Liver (tissue), 9 donors: ENCODE measurements around the gene ACP5. TPM values are rescaled to one million over a fixed set of nuclear protein-coding genes. Genes with fewer than 3 reads are reported as not detected.
"Not testable (repeated sequence)": the region's sequence is repeated elsewhere in the genome, so short reads cannot be mapped to it uniquely, and the experiment has no call there.

ENCODE experiments used
- DNase-seq: peaks from one replicate; pipeline ENCODE4 v3.0.0-alpha.2; 2017; ENCODE audit warnings: low spot score
- H3K27ac ChIP-seq, 2 donors: one replicate each; pipeline ENCODE4 v1.7.0; 2013; ENCODE audit warnings: inconsistent platforms in 2 of 2, low read length in 2 of 2, control low read depth in 1 of 2, low read depth in 1 of 2, mild to moderate bottlenecking in 1 of 2
- H3K27me3 ChIP-seq, 4 donors: one replicate each; pipeline versions ENCODE4 v1.6.1 to v1.7.0; 2013; ENCODE audit warnings: low read length in 3 of 4, inconsistent platforms in 1 of 4, mild to moderate bottlenecking in 1 of 4, moderate library complexity in 1 of 4; ENCODE audit not compliant: control insufficient read depth in 4 of 4, insufficient read depth in 4 of 4
- H3K36me3 ChIP-seq, 4 donors: one replicate each; pipeline versions ENCODE4 v1.6.1 to v1.7.0; 2013; ENCODE audit warnings: low read length in 3 of 4, mild to moderate bottlenecking in 3 of 4, low read depth in 1 of 4, moderate library complexity in 1 of 4; ENCODE audit not compliant: control insufficient read depth in 4 of 4, insufficient read depth in 3 of 4
- H3K4me1 ChIP-seq, 4 donors: one replicate each; pipeline versions ENCODE4 v1.6.1 to v1.7.0; 2013; ENCODE audit warnings: low read length in 3 of 4, mild to moderate bottlenecking in 3 of 4, moderate library complexity in 1 of 4; ENCODE audit not compliant: control insufficient read depth in 4 of 4, insufficient read depth in 4 of 4
- H3K4me3 ChIP-seq, 3 donors: one replicate each; pipeline versions ENCODE4 v1.6.1 to v1.7.0; 2013; ENCODE audit warnings: low read length in 3 of 3, control low read depth in 1 of 3, low read depth in 1 of 3, mild to moderate bottlenecking in 1 of 3
- H3K9ac ChIP-seq, 2 donors: one replicate each; pipeline ENCODE4 v1.7.0; 2013; ENCODE audit warnings: low read length in 2 of 2, mild to moderate bottlenecking in 2 of 2, moderate library complexity in 2 of 2, control low read depth in 1 of 2, low read depth in 1 of 2
- H3K9me3 ChIP-seq, 4 donors: one replicate each; pipeline versions ENCODE4 v1.6.1 to v1.7.0; 2013; ENCODE audit warnings: low read length in 3 of 4; ENCODE audit not compliant: control insufficient read depth in 4 of 4
- ATF3 ChIP-seq: IDR thresholded peaks from 2 replicates; pipeline ENCODE4 v1.6.1; 2016; ENCODE audit warnings: antibody characterized with exemption
- EGR1 ChIP-seq, 2 donors: IDR thresholded peaks; 2 replicates each; pipeline ENCODE4 v1.6.1; 2016 to 2018; ENCODE audit warnings: antibody characterized with exemption in 2 of 2, low read depth in 2 of 2
- FOXA1 ChIP-seq: IDR thresholded peaks from 2 replicates; pipeline ENCODE4 v1.6.1; 2016; ENCODE audit warnings: antibody characterized with exemption
- HNF4G ChIP-seq: IDR thresholded peaks from 2 replicates; pipeline ENCODE4 v1.6.1; 2016; ENCODE audit warnings: antibody characterized with exemption
- NR2F2 ChIP-seq: IDR thresholded peaks from 2 replicates; pipeline ENCODE4 v1.6.1; 2016; ENCODE audit warnings: antibody characterized with exemption
- RAD21 ChIP-seq, 2 donors: IDR thresholded peaks; 2 replicates each; pipeline ENCODE4 v1.6.1; 2016; ENCODE audit warnings: antibody characterized with exemption in 2 of 2, mild to moderate bottlenecking in 2 of 2
- REST ChIP-seq: IDR thresholded peaks from 2 replicates; pipeline ENCODE4 v1.6.1; 2016; ENCODE audit warnings: antibody characterized with exemption, mild to moderate bottlenecking
- SP1 ChIP-seq: IDR thresholded peaks from 2 replicates; pipeline ENCODE4 v1.6.1; 2018; ENCODE audit warnings: antibody characterized with exemption, mild to moderate bottlenecking
- ZBTB33 ChIP-seq: IDR thresholded peaks from 2 replicates; pipeline ENCODE4 v1.6.1; 2016; ENCODE audit warnings: antibody characterized with exemption
- WGBS: extraction: QIAGEN DNeasy Blood & Tissue Kit; methylation state at CpG from one replicate; pipeline ENCODE4 v1.1.7; 2013; 5-methylcytosine and 5-hydroxymethylcytosine counted together
- polyA plus RNA-seq, 2 donors: library from polyadenylated mRNA; stranded (reverse) in 1 of 2; unstranded in 1 of 2; fragments of 200-250 nt in 1 of 2; fragments of >200 nt in 1 of 2; fragmentation: Nextera tagmentation in 1 of 2; extraction: Ambion mirVana in 1 of 2; gene quantifications; one replicate each; pipeline versions ENCODE4 v1.2.1 to v1.2.3, GENCODE V29; 2013 to 2015
- total RNA-seq, 2 donors: library from RNA; depleted of rRNA; stranded (reverse); fragments of >200 nt; gene quantifications; one replicate each; pipeline ENCODE4 v1.2.3, GENCODE V29; 2014
- donor health status: healthy.
- donor health status: healthy.
- donor health status: healthy.
- donor health status: healthy.
- donor health status: healthy.

The ACP5 gene
- total and polyA plus RNA-seq, 4 donors: 18.6 to 30.5 (median 23.8) TPM

GRCh38 chr19:11611730-11612129 is 34.3 kb upstream of the ACP5 start:
- no peak for TF ChIP-seq HNF4G
- TF ChIP-seq RAD21 (IDR thresholded peaks at IDR 0.05): no peak
- no peak for TF ChIP-seq NR2F2
- no peak for TF ChIP-seq EGR1 (IDR thresholded peaks at IDR 0.05; ENCODE audit: low read depth in 2 of 2)
- peaks cover 2 to 7% (median 6%) of the 10 kb centered on the region in 4 donors for H3K9me3 ChIP-seq
- no peaks in the 10 kb centered on the region for H3K4me1 ChIP-seq
- no peaks in the 10 kb centered on the region for H3K27me3 ChIP-seq
- H3K9ac ChIP-seq: no peak overlapping the region
- no peak overlapping the region for H3K4me3 ChIP-seq
- no peak overlapping the region for H3K27ac ChIP-seq
- no peak for DNase-seq
- WGBS: 100% methylated on average over 1 of the region's 1 CpG
- peaks cover 4 to 21% (median 16%) of the 10 kb centered on the region in 4 donors for H3K36me3 ChIP-seq

- no peaks in the 10 kb centered on the region for H3K27me3 ChIP-seq
- 98% methylated on average over 8 of the region's 8 CpGs for WGBS
- no peak overlapping the region for H3K4me3 ChIP-seq
- H3K4me1 ChIP-seq: no peaks in the 10 kb centered on the region
- H3K9ac ChIP-seq: no peak overlapping the region
- no peak overlapping the region for H3K27ac ChIP-seq
- H3K36me3 ChIP-seq: peaks cover 2 to 9% (median 4%) of the 10 kb centered on the region in 4 donors
- H3K9me3 ChIP-seq: peaks cover 0 to 3% (median 0%) of the 10 kb centered on the region in 4 donors
- DNase-seq: no peak
- TF ChIP-seq ZBTB33: no peak
- no peak for TF ChIP-seq ATF3
- no peak for TF ChIP-seq REST
- TF ChIP-seq FOXA1: no peak
- no peak for TF ChIP-seq SP1
Observed at GRCh38 chr19:11606484-11606883, 29.0 kb upstream of the ACP5 start.

- not testable (repeated sequence) for H3K9ac ChIP-seq, H3K9me3 ChIP-seq, H3K4me1 ChIP-seq, H3K27ac ChIP-seq, H3K4me3 ChIP-seq, H3K27me3 ChIP-seq, DNase-seq, H3K36me3 ChIP-seq
- 94% methylated on average over 8 of the region's 8 CpGs for WGBS
Observed at GRCh38 chr19:11599704-11600103, 22.3 kb upstream of the ACP5 start.
